Activated CD8-positive, alpha-beta T cell treated with anti-CD3 and anti-CD28 coated beads for 36 hours (primary cell): ENCODE data around the gene LIMA1. TPM values are rescaled to one million over a fixed set of nuclear protein-coding genes. Genes with fewer than 3 reads are reported as not detected.

Experiments used
- ATAC-seq: fragments of 200-7000 bp; cut with Tn5 transposase; one replicate; pipeline ENCODE4 v1.10.0; 2021; ENCODE audit warnings: mild to moderate bottlenecking, moderate library complexity
- CTCF ChIA-PET: fragments of 350-600 bp; sonication (Branson Sonifier 250); formaldehyde crosslinking; loops from one replicate; lab custom pipeline; 2021; ENCODE audit warnings: antibody characterized with exemption; lab: Charles Lee
- POLR2A ChIA-PET: fragments of 350-600 bp; sonication (Branson Sonifier 250); formaldehyde crosslinking; loops from one replicate; lab custom pipeline; 2021; ENCODE audit warnings: antibody characterized with exemption; lab: Charles Lee
- DNase-seq: peaks from one replicate; pipeline ENCODE4 v3.0.0-alpha.2; 2020
- H3K27ac Mint-ChIP-seq: one replicate; pipeline ENCODE4 v1.8.0; 2021; ENCODE audit warnings: mild to moderate bottlenecking, mixed read lengths
- H3K27me3 Mint-ChIP-seq: one replicate; pipeline ENCODE4 v1.8.0; 2021; ENCODE audit warnings: mixed read lengths
- H3K36me3 Mint-ChIP-seq: one replicate; pipeline ENCODE4 v1.8.0; 2021; ENCODE audit warnings: low read depth, mixed read lengths
- H3K4me1 Mint-ChIP-seq: one replicate; pipeline ENCODE4 v1.8.0; 2021; ENCODE audit warnings: low read depth, mixed read lengths
- H3K4me3 Mint-ChIP-seq: one replicate; pipeline ENCODE4 v1.8.0; 2021; ENCODE audit warnings: mild to moderate bottlenecking, moderate library complexity, mixed read lengths
- H3K9me3 Mint-ChIP-seq: one replicate; pipeline ENCODE4 v1.8.0; 2021; ENCODE audit warnings: mixed read lengths
- intact Hi-C: fragments of 100-400 bp; cut with micrococcal nuclease; formaldehyde crosslinking; loops from one replicate; pipeline ENCODE4 v1.10.0; 2022
- total RNA-seq, 2 experiments: library from RNA; stranded (reverse); gene quantifications; one replicate each; pipeline ENCODE4 v1.2.3, GENCODE V29; 2021
- TF ChIP-seq, protein P1 (sequence below): fragments of 200-600 bp; IDR thresholded peaks from one replicate; pipeline ENCODE4 v1.8.0; 2022; ENCODE audit warnings: antibody characterized with exemption, mild to moderate bottlenecking

The LIMA1 gene
- total RNA-seq, 2 experiments from 2014 or later, result 44.2 to 45.5 TPM

DNA sequence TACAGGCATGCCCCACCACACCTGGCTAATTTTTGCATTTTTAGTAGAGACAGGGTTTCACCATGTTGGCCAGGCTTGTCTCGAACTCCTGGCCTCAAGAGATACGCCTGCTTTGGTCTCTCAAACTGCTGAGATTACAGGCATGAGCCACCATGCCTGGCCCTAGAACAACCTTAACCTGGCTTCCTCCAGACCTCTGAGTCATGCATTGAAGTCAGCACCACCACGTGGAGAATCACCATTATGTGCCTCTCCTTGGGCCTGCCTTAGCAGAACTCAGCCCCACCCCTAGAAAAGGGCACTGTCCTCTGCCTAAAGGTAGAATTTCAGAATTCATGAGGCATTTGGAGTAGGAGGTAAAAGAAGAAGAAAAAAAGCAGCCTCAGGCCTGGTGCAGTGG is 49.0 kb downstream of the LIMA1 start:
- H3K4me1 Mint-ChIP-seq, result no peaks in the 10 kb centered on the region
- CTCF ChIA-PET, result no interaction called here
- no peak overlapping the region for H3K4me3 Mint-ChIP-seq
- no peaks in the 10 kb centered on the region for H3K36me3 Mint-ChIP-seq
- intact Hi-C loops, result no loop called here
- DNase-seq (peak; percentile 41), ATAC-seq (peak; percentile 97)
- TF ChIP-seq, protein P1, sequence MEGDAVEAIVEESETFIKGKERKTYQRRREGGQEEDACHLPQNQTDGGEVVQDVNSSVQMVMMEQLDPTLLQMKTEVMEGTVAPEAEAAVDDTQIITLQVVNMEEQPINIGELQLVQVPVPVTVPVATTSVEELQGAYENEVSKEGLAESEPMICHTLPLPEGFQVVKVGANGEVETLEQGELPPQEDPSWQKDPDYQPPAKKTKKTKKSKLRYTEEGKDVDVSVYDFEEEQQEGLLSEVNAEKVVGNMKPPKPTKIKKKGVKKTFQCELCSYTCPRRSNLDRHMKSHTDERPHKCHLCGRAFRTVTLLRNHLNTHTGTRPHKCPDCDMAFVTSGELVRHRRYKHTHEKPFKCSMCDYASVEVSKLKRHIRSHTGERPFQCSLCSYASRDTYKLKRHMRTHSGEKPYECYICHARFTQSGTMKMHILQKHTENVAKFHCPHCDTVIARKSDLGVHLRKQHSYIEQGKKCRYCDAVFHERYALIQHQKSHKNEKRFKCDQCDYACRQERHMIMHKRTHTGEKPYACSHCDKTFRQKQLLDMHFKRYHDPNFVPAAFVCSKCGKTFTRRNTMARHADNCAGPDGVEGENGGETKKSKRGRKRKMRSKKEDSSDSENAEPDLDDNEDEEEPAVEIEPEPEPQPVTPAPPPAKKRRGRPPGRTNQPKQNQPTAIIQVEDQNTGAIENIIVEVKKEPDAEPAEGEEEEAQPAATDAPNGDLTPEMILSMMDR, result no peak
- H3K27me3 Mint-ChIP-seq, result no peaks in the 10 kb centered on the region
- POLR2A ChIA-PET, result no interaction called here
- H3K9me3 Mint-ChIP-seq, result no peaks in the 10 kb centered on the region
- H3K27ac Mint-ChIP-seq, result no peak overlapping the region

DNA sequence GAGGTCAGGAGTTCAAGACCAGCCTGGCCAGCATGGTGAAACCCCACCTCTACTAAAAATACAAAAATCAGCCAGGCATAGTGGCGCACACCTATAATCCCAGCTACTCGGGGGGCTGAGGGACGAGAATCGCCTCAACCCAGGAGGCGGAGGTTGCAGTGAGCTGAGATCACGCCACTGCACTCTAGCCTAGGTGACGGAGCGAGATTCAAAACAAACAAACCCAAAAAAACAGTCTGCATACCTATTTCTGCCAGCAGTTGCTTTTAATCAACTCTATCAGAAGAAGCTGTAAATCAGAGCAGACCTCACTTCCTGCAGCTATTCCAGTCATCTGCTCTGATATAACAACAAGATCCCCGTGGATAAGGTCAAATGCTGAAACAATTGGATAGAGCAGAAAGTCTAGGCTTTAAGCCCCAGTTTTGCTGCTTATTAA is 50.5 kb downstream of the LIMA1 start:
- ChIA-PET POLR2A (interaction anchor here (1.2 kb wide), 1 partner anchor 36 kb away, joined by 3 read pairs; no protein-coding TSS in a partner anchor), CTCF (interaction anchor here (0.9 to 1.5 kb wide), 3 partner anchors 10 to 145 kb away, joined by 3 to 5 read pairs (median 3); partner anchors contain the start of gene COX14)
- Mint-ChIP-seq H3K27ac (no peak overlapping the region), H3K9me3 (no peaks in the 10 kb centered on the region), H3K4me3 (no peak overlapping the region), H3K4me1 (no peaks in the 10 kb centered on the region), H3K27me3 (no peaks in the 10 kb centered on the region), H3K36me3 (no peaks in the 10 kb centered on the region)
- TF ChIP-seq, protein P1, result no peak
- intact Hi-C loops, result no loop called here
- ATAC-seq, result no peak
- DNase-seq, result no peak

DNA sequence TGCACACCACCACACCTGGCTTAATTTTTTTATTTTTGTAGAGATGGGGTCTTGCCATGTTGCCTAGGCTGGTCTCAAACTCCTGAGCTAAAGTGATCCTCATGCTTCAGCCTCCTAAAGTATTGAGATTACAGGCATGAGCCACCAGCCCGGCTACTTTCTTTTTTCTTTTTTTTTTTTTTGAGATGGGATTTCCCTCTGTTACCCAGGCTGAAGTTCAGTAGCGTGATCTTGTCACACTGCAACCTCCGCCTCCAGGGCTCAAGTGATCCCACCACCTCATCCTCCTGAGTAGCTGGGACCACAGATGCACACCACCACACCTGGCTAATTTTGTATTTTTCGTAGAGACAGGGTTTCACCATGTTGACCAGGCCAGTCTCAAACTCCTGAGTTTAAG is 51.1 kb downstream of the LIMA1 start:
- ChIA-PET CTCF (interaction anchor here (0.7 to 1.6 kb wide), 2 partner anchors 11 to 121 kb away, joined by 3 to 4 read pairs; no protein-coding TSS in a partner anchor), POLR2A (no interaction called here)
- no peaks in the 10 kb centered on the region for H3K9me3 Mint-ChIP-seq
- intact Hi-C loops, result no loop called here
- H3K27me3 Mint-ChIP-seq, result no peaks in the 10 kb centered on the region
- H3K4me1 Mint-ChIP-seq, result no peaks in the 10 kb centered on the region
- H3K4me3 Mint-ChIP-seq, result no peak overlapping the region
- H3K36me3 Mint-ChIP-seq, result no peaks in the 10 kb centered on the region
- TF ChIP-seq, protein P1, result no peak
- no peak for ATAC-seq
- no peak for DNase-seq
- no peak overlapping the region for H3K27ac Mint-ChIP-seq

DNA sequence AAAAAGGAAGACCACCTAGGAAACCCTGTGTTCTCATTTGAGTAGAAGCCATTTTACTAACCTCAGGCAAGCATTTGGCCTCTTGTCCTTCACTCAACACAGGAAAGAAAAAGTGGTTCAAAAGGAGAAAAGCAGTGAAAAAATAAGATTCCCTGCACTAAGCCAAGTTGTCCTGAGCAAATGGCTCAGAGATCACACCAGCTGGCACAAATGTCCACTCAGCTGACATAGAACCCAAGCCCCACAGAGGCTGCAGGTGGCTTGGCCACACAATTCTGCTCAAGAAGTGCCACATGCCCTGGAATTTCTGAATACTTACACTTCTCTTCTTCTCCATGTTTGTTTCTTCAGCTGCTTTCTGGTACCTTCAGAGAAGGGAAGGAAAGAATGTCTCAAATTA is 52.0 kb downstream of the LIMA1 start:
- Mint-ChIP-seq H3K36me3 (no peaks in the 10 kb centered on the region), H3K27ac (no peak overlapping the region), H3K9me3 (no peaks in the 10 kb centered on the region), H3K4me3 (no peak overlapping the region), H3K4me1 (no peaks in the 10 kb centered on the region), H3K27me3 (no peaks in the 10 kb centered on the region)
- TF ChIP-seq, protein P1, result no peak
- ChIA-PET POLR2A (no interaction called here), CTCF (interaction anchor here (1.6 kb wide), 1 partner anchor 10 kb away, joined by 4 read pairs; no protein-coding TSS in a partner anchor)
- ATAC-seq (no peak), DNase-seq (no peak)
- intact Hi-C loops, result no loop called here

DNA sequence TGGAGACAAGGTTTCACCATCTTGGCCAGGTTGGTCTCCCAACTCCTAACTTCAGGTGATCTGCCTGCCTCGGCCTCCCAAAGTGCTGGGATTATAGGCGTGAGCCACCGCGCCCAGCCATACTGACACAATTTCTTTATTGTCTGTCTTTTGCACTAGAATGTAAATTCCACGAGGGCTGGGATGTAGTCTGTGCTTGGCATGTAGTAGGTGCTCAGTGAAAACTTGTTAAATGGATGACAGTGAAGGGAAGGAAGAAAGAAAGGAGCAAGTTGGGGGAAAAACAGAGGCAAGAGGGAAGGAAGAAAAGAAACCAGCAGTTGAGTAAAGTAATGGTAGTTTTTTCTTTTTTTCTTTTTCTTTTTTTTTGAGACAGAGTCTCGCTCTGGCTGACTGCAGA is 53.1 kb downstream of the LIMA1 start:
- Mint-ChIP-seq H3K27ac (no peak overlapping the region), H3K4me3 (no peak overlapping the region), H3K36me3 (no peaks in the 10 kb centered on the region), H3K9me3 (no peaks in the 10 kb centered on the region), H3K4me1 (peaks cover 2% of the 10 kb centered on the region), H3K27me3 (no peaks in the 10 kb centered on the region)
- DNase-seq, result no peak
- ChIA-PET CTCF (no interaction called here), POLR2A (interaction anchor here (0.6 kb wide), 1 partner anchor 117 kb away, joined by 3 read pairs; no protein-coding TSS in a partner anchor)
- TF ChIP-seq, protein P1, result no peak
- no peak for ATAC-seq
- intact Hi-C loops, result no loop called here
